OCI-LY3 (cell line): ENCODE measurements around the gene E2F1.

ENCODE experiments used
- H2AFZ ChIP-seq: fragments of 200-600, 300-600 bp; shearing (Covaris generic); 2 replicates; pipeline ENCODE4 v1.6.0; 2014; ENCODE audit warnings: antibody characterized with exemption, low read depth, low read length
- H3K27ac ChIP-seq: fragments of 200-600, 300-600 bp; sonication (generic); 2 replicates; pipeline ENCODE4 v1.5.1; 2014; ENCODE audit warnings: mild to moderate bottlenecking, low read length, moderate library complexity, mixed read lengths
- H3K27me3 ChIP-seq: fragments of 200-600, 300-600 bp; sonication (generic); 2 replicates; pipeline ENCODE4 v1.6.1; 2014; ENCODE audit warnings: low read depth, low read length, mixed read lengths
- H3K36me3 ChIP-seq: fragments of 200-600, 300-600 bp; sonication (generic); replicated peaks from 2 replicates; pipeline ENCODE3; 2014; ENCODE audit warnings: low read depth, low read length, mixed read lengths
- H3K4me1 ChIP-seq: fragments of 300-600, 200-600 bp; sonication (generic); 2 replicates; pipeline ENCODE4 v1.6.1; 2014; ENCODE audit warnings: low read length, mixed read lengths
- H3K4me2 ChIP-seq: fragments of 200-600, 300-600 bp; sonication (generic); 2 replicates; pipeline ENCODE4 v1.6.1; 2014; ENCODE audit warnings: low read length, mixed read lengths
- H3K4me3 ChIP-seq: fragments of 300-600, 200-600 bp; sonication (generic); 2 replicates; pipeline ENCODE4 v1.5.1; 2014; ENCODE audit warnings: antibody characterized with exemption, mild to moderate bottlenecking, low read length, moderate library complexity
- H3K79me2 ChIP-seq: fragments of 300-600, 200-600 bp; shearing (Covaris generic); 2 replicates; pipeline ENCODE4 v1.6.1; 2014; ENCODE audit warnings: mild to moderate bottlenecking, low read length, mixed read lengths
- H3K9ac ChIP-seq: fragments of 300-600, 200-600 bp; shearing (Covaris generic); 2 replicates; pipeline ENCODE4 v1.6.0; 2014; ENCODE audit warnings: mild to moderate bottlenecking, low read length, moderate library complexity
- H3K9me3 ChIP-seq: fragments of 200-600, 300-600 bp; shearing (Covaris generic); 2 replicates; pipeline ENCODE4 v1.6.1; 2014; ENCODE audit warnings: low read length, mixed read lengths; ENCODE audit not compliant: insufficient read depth
- H4K20me1 ChIP-seq: fragments of 200-600, 300-600 bp; sonication (generic); 2 replicates; pipeline ENCODE4 v1.6.1; 2016; ENCODE audit warnings: low read length, mixed read lengths; ENCODE audit not compliant: insufficient read depth
- CTCF ChIP-seq: fragments of 200-600, 300-600 bp; sonication (generic); IDR thresholded peaks from 2 replicates; pipeline ENCODE4 v1.5.1; 2014; ENCODE audit warnings: antibody characterized with exemption, low read length, low read depth
- EZH2phosphoT487 ChIP-seq: fragments of 200-600 bp; shearing (Covaris generic); IDR thresholded peaks from 2 replicates; pipeline ENCODE4 v1.6.1; 2018; ENCODE audit warnings: antibody characterized with exemption, mixed run types, low read depth

The E2F1 gene

GRCh38 chr20:33727806-33728205, 41.6 kb upstream of the E2F1 start:
- H3K4me2 ChIP-seq = no peak overlapping the region
- H3K27ac ChIP-seq = no peak overlapping the region
- no peaks in the 10 kb centered on the region for H3K79me2 ChIP-seq
- no peak for TF ChIP-seq CTCF
- TF ChIP-seq EZH2phosphoT487 = no peak
- no peak overlapping the region for H3K4me3 ChIP-seq
- no peak overlapping the region for H3K9ac ChIP-seq
- H2AFZ ChIP-seq = no peak overlapping the region
- H4K20me1 ChIP-seq = no peaks in the 10 kb centered on the region
- H3K9me3 ChIP-seq = no peaks in the 10 kb centered on the region
- H3K27me3 ChIP-seq = no peaks in the 10 kb centered on the region
- no peaks in the 10 kb centered on the region for H3K36me3 ChIP-seq
- H3K4me1 ChIP-seq = peaks cover 8% of the 10 kb centered on the region

- no peak for TF ChIP-seq EZH2phosphoT487
- TF ChIP-seq CTCF = no peak
- Histone ChIP-seq H3K27ac (no peak overlapping the region), H3K9ac (no peak overlapping the region), H3K4me2 (no peak overlapping the region), H3K9me3 (no peaks in the 10 kb centered on the region), H4K20me1 (no peaks in the 10 kb centered on the region), H3K4me3 (no peak overlapping the region), H2AFZ (no peak overlapping the region), H3K36me3 (no peaks in the 10 kb centered on the region), H3K79me2 (no peaks in the 10 kb centered on the region), H3K4me1 (peaks cover 5% of the 10 kb centered on the region), H3K27me3 (no peaks in the 10 kb centered on the region)
Observed at GRCh38 chr20:33727115-33727479, 40.9 kb upstream of the E2F1 start.

GRCh38 chr20:33725607-33726264, 39.6 kb upstream of the E2F1 start:
- H3K27ac ChIP-seq = no peak overlapping the region
- no peaks in the 10 kb centered on the region for H3K36me3 ChIP-seq
- no peak overlapping the region for H2AFZ ChIP-seq
- H3K79me2 ChIP-seq = no peaks in the 10 kb centered on the region
- no peak overlapping the region for H3K4me2 ChIP-seq
- H3K9me3 ChIP-seq = no peaks in the 10 kb centered on the region
- H3K27me3 ChIP-seq = no peaks in the 10 kb centered on the region
- H3K4me1 ChIP-seq = no peaks in the 10 kb centered on the region
- H3K4me3 ChIP-seq = no peak overlapping the region
- no peaks in the 10 kb centered on the region for H4K20me1 ChIP-seq
- TF ChIP-seq CTCF = no peak
- TF ChIP-seq EZH2phosphoT487 = no peak
- no peak overlapping the region for H3K9ac ChIP-seq

- Histone ChIP-seq H3K9ac (no peak overlapping the region), H3K36me3 (no peaks in the 10 kb centered on the region), H2AFZ (no peak overlapping the region), H3K4me1 (peaks cover under 1% of the 10 kb centered on the region; the same call in 1 of the 2 replicates), H3K27ac (no peak overlapping the region), H3K27me3 (no peaks in the 10 kb centered on the region), H4K20me1 (no peaks in the 10 kb centered on the region), H3K4me2 (no peak overlapping the region), H3K4me3 (no peak overlapping the region), H3K79me2 (no peaks in the 10 kb centered on the region), H3K9me3 (no peaks in the 10 kb centered on the region)
- TF ChIP-seq CTCF (no peak), EZH2phosphoT487 (no peak)
Observed at GRCh38 chr20:33724439-33725094, 38.4 kb upstream of the E2F1 start.
